HCEC 1CT (cell line): ENCODE measurements around the gene ACTN4.
"Not testable (repeated sequence)": the region's sequence is repeated elsewhere in the genome, so short reads cannot be mapped to it uniquely, and the experiment has no call there.

Experiments used
- DNase-seq: peaks from one replicate; pipeline ENCODE4 v3.0.0-alpha.2; 2017

ACTN4 gene

DNA sequence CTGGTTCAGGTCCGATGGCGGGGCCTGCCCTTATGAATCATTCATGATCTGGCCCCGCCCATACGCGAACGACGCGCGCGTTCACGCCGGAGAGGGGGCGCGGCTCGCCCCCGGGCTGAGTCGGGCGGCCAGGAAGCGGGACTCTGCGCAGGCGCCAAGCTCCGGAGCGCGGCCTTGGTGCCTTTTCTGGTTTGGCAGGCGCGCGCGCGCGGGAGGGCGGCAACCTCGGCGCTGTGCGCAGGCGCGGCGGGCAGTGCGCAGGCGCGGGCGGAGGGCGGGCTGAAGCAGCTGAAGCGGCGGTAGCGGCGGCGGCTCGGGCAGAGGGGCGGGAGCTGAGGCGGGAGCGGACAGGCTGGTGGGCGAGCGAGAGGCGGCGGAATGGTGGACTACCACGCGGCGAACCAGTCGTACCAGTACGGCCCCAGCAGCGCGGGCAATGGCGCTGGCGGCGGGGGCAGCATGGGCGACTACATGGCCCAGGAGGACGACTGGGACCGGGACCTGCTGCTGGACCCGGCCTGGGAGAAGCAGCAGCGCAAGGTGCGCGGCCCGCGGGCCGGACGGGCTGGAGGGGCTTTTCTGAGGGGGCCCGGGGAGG, at the start of gene ACTN4:
Gene ACTN4 (plus strand): TSS at position 282 of the 598 bp plus-strand sequence. CDS start 97 bp downstream, at position 379.
- DNase-seq: peak; percentile 95

DNA sequence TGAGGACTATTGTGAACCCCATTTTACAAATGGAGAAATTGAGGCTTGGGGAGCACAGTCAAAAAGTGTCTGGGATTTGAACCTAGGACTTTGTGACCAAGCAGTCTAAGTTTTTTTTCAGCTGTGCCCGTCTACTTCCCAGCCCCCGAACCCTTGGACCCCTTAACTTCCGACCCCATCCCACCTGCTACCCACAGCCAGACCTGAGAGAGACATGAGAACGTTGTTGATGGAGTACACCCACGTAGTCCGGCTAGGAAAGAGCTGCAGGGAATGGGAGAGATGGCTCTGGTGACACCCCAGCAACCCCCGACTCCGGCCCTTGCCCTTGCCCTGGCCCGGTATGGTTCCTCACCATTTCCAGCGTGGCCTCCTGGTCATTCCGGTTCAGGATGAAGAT, 47.7 kb upstream of the ACTN4 start:
- DNase-seq: no peak

DNA sequence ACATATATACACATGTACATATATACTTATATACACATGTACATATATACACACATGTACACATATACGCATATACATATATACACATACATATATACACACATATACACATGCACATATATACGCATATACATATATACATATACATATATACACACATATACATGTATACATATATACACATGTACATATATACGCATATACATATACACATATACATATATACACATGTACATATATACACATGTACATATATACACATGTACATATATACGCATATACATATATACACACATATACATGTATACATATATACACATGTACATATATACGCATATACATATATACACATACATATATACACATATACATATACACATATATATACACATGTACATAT, 44.6 kb upstream of the ACTN4 start:
- not testable (repeated sequence) for DNase-seq

- DNase-seq: no peak
Measured at GRCh38 chr19:38606131-38606530, 41.3 kb upstream of the ACTN4 start.

DNA sequence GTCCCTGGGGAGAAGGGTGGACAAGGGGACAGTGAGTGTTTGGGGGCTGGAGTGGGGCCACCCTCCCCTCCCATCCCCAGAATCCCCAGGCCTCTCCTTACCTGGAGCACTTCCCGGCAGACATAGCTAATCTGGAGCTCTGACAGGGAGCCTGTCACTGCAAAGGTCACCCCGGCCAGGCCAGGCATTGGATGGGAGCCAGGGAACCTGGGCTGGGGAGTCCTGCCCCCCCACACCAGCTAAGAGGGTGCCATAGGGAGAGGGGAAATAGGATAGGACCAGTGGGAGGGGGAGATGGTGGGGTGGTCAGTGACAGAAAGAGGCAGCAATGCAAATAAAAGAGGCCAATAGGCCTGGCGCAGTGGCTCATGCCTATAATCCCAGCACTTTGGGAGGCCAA, 33.2 kb upstream of the ACTN4 start:
- DNase-seq: no peak

DNA sequence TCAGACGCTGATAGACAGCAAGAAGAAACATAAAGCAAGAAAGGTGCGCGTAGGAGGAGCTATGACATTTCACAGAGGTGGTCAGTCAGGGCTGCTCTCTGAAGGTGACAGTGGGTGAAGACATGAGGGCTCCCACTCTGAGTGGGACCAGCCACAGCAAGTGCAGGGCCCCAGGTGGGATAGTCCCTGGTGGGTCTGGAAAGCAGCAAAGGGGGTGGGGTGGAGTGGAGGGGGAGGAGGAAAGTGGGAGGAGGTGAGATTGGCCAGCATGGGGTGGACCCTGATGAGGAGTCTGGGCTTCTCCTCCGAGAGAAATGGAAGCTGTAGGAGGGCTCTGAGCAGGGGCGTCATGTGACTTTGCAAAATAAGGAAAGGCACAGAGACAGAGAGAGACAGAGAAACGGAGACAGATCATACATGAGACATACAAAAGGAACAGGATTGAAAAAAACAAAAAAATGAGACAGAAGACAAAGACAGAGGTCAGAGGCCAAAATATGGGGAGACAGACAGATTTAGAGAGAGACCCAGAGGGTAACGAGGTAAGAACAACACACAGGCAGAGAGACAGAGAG, 32.4 kb upstream of the ACTN4 start:
- no peak for DNase-seq

DNA sequence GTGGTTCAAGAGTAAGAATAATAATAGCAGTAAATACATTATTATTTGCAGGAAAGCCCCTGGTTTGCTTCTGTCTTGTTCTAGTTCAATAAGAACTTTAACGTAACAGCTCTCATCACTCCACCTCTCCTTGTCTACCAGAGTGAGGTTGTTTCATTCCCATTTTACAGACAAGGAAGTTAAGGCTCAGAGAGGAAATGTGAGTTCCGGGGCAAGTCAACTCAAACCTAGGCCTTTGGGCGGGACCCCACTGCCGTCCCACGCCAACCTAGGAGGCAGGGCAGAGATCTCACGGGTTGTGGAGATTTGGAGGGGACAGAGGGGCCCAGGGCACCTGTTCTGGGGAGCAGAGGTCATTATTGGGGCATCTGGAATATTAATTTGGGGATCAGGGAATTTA, 31.2 kb upstream of the ACTN4 start:
- no peak for DNase-seq

- DNase-seq: no peak
Measured at GRCh38 chr19:38617283-38617763, 30.1 kb upstream of the ACTN4 start.

DNA sequence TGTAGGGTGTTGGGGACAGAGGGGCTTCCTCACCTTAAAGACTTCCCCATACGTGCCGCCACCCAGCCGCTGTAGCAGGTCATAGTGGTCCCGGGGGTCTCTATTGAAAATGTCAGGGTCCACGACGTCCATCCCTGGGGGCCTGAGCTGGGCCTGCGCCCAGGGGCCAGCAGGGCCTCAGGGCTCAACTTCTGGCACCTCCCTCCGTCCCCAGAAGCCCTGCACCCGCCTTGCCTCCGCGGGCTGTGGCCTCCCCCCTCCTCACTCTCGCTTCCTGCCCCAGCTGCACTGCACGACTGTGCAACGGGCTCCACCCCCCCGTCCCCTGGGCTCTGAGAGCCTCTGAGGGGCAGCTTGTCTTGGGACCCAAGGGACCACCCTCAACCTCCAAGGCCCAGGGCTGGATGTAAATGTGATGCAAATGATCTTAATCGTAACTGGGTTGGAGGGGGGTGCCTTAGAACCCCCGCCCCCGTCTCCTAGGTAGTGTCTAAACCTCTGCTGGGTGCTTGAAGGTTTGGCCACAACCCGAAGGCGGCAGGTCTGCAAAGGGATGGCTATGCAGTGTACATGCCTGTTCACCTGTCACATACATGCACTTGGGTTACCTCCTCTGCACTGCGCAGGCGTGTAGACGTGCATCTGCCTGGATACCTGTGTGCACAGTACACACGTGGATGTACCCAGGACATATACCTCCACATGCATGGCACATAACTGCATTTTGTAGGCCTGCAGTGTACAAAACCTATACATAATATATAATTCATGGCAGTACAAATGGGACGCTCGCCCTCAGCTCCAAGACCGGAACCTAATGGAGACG, 29.5 kb upstream of the ACTN4 start, which contains the start of gene MAP4K1:
Gene MAP4K1 (minus strand): TSS at position 190 of the 826 bp plus-strand sequence. CDS start 58 bp downstream, at position 132.
- no peak for DNase-seq

GRCh38 chr19:38618590-38619360, 28.7 kb upstream of the ACTN4 start, which contains the start of gene EIF3K:
TSS of gene EIF3K (plus strand) at chr19:38619188. CDS start at chr19:38619269, 81 bp downstream.
- peak; percentile 98 for DNase-seq

DNA sequence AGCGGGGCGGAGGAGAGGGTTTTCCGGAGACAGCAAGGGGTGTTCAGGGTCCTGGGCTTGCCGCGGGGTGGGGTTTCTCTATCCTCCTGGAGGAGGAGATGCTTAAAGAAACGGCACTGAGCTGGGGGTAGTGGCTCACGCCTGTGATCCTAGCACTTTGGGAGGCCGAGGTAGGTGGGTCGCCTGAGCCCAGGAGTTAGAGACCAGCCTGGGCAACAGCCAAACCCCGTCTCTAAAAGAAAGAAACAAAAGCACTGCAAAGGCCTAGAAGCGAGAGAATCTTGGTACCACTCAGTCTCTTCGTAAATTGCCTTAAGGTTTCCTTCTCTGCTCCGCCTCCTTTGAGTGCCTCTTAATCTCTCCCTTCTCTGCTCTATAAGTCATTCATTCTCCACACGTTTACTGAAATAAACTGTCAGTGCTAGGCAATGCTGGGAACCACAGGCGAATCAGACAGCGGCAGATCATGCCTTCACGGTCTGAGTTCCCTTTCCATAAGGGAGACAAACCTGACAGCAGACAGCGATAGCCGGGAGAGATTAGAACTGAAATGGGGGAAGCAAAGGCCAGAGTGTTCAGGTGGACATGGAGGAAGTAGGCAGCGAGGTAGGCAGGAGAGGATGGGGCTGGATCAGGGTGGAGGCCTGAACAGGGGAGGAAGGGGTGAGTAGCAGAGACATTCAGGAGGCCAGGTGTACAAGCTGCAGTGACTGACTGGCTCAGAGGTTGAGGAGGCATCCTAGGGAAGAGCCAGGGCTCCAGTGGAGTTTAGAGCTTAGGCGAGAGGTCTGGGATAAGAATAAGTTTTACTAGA, 27.9 kb upstream of the ACTN4 start:
- no peak for DNase-seq

- no peak for DNase-seq
Measured at GRCh38 chr19:38624822-38625221, 22.6 kb upstream of the ACTN4 start.

GRCh38 chr19:38626401-38626800, 21.0 kb upstream of the ACTN4 start:
- DNase-seq: no peak

GRCh38 chr19:38629568-38629967, 17.9 kb upstream of the ACTN4 start:
- no peak for DNase-seq

DNA sequence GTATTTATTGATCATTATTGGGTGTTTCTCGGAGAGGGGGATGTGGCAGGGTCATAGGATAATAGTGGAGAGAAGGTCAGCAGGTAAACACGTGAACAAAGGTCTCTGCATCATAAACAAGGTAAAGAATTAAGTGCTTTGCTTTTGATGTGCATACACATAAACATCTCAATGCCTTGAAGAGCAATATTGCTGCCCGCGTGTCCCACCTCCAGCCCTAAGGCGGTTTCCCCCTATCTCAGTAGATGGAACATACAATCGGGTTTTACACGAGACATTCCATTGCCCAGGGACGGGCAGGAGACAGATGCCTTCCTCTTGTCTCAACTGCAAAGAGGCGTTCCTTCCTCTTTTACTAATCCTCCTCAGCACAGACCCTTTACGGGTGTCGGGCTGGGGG, 16.1 kb upstream of the ACTN4 start:
- DNase-seq: not testable (repeated sequence)

DNA sequence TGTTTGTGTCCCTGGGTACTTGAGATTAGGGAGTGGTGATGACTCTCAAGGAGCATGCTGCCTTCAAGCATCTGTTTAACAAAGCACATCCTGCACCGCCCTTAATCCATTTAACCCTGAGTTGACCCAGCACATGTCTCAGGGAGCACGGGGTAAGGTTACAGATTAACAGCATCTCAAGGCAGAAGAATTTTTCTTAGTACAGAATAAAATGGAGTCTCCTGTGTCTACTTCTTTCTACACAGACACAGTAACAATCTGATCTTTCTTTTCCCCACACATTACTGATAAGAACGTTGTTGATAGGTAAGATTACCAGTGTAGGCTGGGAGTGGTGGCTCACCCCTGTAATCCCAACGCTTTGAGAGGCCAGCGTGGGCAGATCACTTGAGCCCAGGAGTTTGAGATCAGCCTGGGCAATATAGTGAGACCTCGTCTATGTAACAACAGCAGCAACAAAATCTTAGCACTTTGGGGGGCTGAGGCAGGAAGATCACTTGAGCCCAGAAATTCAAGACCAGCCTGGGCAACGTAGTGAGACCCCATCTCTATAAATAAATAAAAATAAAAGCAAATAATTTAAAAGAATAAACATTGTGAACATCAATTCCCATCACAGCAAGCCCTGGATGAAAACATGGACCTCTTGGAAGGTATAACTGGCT, 15.5 kb upstream of the ACTN4 start:
- not testable (repeated sequence) for DNase-seq

DNA sequence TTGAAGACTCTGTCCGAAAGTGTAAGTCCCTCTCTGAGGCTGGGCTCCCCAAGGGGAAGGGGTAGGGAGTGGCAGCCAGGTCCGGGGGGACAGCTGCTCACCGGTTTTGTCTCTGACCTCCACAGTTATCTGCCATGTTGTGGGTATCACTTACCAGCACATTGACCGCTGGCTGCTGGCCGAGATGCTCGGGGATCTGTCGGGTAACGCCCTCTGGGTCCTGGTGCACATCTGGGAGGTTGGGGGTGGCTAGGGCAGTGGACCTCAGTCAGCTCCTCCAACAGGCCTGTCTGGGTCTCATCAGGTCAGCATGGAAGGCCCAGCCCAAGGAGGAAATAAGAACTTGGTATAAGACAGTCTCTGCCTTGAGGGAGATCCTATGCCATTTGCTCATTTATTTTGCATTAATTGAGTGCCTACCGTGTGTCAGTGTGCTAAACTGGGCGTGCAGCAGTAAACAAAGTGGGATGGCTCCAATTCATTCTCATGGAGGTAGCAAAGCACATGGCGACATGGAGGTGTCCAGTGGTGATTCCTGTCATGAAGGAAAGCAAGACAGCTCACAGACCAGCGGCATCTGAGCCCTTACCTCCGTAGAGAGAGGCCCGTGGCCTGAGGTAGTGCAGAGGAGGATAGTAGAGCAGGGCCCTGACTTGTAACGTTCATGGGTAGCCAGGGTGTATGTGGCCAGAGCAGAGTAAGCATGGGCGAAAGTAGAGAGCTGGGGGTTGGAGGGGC, 14.8 kb upstream of the ACTN4 start:
- no peak for DNase-seq

DNA sequence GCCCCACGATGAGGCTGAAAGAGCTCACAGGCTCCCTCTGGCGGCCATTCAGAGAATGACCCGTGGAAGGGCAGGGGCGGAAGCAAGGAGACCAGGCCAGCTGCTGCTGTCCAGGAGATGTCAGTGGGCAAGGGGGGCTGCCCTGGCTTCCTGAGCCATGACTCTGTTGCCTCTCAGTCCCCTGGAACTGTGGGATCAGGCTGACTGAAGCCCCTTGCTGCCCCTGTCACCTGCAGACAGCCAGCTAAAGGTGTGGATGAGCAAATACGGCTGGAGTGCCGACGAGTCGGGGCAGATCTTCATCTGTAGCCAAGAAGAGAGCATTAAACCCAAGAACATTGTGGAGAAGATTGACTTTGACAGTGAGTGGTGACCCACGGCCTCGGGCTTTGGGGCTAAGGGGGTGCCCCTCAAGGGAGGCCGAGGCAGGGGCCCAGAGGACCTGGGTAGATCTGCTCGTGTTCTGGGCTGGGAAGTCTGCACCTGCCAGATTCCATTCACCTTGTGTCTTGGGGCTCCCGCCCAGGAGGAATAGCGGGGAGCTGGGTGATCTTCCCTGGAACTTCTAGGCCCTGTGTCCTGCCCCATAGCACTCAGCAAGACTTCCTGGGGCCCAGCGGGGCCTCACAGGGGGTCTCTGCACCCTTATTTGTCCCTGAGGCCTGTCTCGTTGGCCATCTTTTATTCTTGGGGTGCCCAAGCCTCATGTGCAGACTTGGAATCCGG, 12.5 kb upstream of the ACTN4 start:
- peak; percentile 38 for DNase-seq

GRCh38 chr19:38635483-38636399, 11.7 kb upstream of the ACTN4 start:
- DNase-seq: no peak
